Muscle of leg (tissue), 11 donors: ENCODE measurements around the gene EFTUD2. TPM values are rescaled to one million over a fixed set of nuclear protein-coding genes. Genes with fewer than 3 reads are reported as not detected.
A peak's percentile ranks its signal among the peaks of the same experiment; 100 is the strongest.

Experiments
- DNase-seq: peaks from one replicate; pipeline ENCODE4 v3.0.0; 2013
- H3K27ac ChIP-seq: one replicate; pipeline ENCODE4 v1.5.1; 2013; ENCODE audit warnings: mild to moderate bottlenecking, low read length, control low read depth
- H3K27me3 ChIP-seq: one replicate; pipeline ENCODE4 v1.6.1; 2013; ENCODE audit warnings: low read length; ENCODE audit not compliant: control insufficient read depth, insufficient read depth
- H3K36me3 ChIP-seq: one replicate; pipeline ENCODE4 v1.6.1; 2013; ENCODE audit warnings: low read length; ENCODE audit not compliant: control insufficient read depth, insufficient read depth
- H3K4me1 ChIP-seq: one replicate; pipeline ENCODE4 v1.6.1; 2013; ENCODE audit warnings: low read length; ENCODE audit not compliant: control insufficient read depth, insufficient read depth
- H3K4me3 ChIP-seq: one replicate; pipeline ENCODE4 v1.5.1; 2013; ENCODE audit warnings: low read length, control low read depth
- H3K9me3 ChIP-seq: replicated peaks from 2 replicates; pipeline ENCODE4 v1.6.1; 2013; ENCODE audit warnings: low read depth, low read length; ENCODE audit not compliant: control insufficient read depth
- WGBS: methylation state at CpG from one replicate; pipeline ENCODE4 v1.1.5; 2013; ENCODE audit warnings: missing lambda C conversion rate; ENCODE audit not compliant: insufficient coverage; 5-methylcytosine and 5-hydroxymethylcytosine counted together
- polyA plus RNA-seq, 8 donors: library from polyadenylated mRNA; unstranded; fragments of 120-200 nt; gene quantifications; one replicate each; pipeline versions ENCODE4 v1.2.1 to v1.2.3, GENCODE V29; 2013; ENCODE audit warnings: inconsistent platforms in 1 of 8, low replicate concordance in 1 of 8; ENCODE audit not compliant: insufficient read length in 8 of 8, insufficient read depth in 1 of 8
- total RNA-seq: library from RNA; stranded (reverse); fragments of 120-200 nt; gene quantifications from one replicate; pipeline ENCODE4 v1.2.4, GENCODE V29; 2013

The EFTUD2 gene
- total and polyA plus RNA-seq, 9 donors: 53.4 to 76.4 (median 66.9) TPM

DNA sequence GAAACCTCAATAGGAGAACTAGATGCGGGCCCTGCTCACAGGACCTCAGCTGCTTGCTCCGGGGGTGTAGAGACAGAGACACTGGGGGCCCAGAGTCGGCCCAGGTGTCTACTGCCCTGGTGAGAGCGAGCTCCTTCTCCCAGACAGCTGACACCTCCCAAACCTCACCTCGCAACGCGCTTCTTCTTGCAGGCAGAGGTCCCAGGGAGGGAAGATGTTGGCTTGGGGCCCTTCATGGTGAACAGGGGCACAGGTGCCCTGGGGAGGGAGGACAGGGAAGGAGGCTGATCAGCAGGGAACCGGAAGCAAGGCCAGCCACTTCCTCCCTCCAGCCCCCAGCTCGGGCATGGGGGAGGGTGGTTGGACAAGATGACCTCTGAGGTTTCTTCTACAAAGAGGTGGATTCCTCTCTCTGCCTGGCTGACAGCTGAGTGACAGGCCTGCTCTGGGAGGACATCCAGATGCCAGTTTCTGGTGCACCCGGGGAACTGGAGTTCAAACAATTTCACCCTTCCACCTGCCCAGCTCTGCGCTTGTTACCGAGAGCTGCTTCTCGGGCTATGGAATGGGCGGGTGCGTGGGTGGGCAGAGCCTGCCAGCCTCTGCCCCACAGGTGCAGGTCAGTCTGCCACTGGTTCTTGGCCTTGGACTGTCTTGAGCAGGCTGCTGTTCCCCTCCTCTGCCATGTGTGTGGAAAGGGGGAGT is 27.7 kb upstream of the EFTUD2 start:
- Histone ChIP-seq H3K27me3 (peaks cover 9% of the 10 kb centered on the region), H3K4me1 (no peaks in the 10 kb centered on the region), H3K9me3 (no peaks in the 10 kb centered on the region), H3K36me3 (peaks cover 43% of the 10 kb centered on the region), H3K27ac (no peak overlapping the region), H3K4me3 (no peak overlapping the region)
- DNase-seq: no peak
- 91% methylated on average over 8 of the region's 15 CpGs for WGBS

DNA sequence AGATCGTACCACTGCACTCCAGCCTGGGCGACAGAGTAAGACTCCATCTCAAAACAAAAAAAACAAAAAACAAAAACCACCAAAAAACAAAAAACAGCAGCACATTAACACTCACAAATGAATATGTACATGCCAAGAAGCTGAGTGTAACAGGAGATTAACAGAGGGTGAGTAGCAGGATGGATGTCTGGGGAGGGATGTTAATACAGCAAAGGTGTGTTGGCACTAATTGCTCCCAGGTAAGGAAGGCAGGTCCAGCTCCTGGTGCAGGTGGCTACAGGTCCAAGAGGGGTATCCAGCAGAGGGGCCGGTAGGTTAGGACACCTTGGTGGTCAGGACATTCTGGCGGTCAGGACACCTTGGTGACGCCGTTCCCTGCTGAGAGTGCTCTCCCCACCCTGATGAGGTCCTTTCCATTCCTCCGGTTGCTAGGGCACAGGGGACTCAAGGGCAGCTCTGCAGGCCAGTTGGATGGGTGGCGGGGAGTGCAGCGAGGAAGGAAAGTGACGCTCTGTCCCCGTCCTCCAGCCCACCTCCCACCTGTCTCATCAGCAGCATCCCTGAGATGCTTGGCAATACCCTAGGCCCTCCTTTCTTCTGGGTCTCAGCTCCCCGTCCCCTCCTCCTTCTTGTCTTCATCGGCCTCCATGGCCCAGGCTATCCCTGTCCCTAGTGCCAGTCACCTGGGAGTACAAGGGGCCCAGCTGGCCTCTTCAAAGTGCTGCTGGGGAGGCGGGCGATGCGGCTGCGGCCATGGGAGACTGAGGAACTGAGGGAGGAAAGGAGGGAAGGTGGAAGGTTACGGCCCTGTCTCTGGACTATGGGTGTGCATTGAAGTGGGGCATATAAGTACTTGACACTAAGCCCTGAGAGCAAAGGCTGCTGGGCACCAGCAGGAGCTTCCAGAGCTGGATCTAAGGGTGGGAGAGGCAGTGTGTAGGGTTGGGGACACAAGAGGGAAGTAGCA is 26.8 kb upstream of the EFTUD2 start:
- no peak for DNase-seq

DNA sequence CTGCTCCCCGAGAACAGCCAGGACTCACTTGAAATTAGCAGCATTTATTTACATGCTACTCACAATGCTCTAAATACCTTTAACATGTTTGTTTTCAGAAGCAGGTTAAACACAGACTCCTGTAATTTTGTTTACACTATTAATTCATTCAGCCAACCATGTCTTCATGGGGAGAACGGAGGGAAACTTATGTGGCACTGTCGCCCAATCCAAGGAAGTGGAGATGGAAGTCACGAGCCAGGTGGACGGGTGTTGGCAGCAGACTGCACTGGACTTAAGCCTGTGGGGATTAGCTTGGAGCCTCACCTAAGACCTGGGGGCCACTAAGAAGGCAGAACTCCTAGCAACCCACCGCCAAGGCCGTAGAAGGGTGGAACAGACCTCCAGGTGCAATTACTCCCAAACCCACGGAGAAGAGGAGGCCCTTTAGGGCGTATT is 24.9 kb upstream of the EFTUD2 start:
- no peaks in the 10 kb centered on the region for H3K9me3 ChIP-seq
- H3K4me3 ChIP-seq: no peak overlapping the region
- no peak for DNase-seq
- H3K36me3 ChIP-seq: peaks cover 25% of the 10 kb centered on the region
- H3K27me3 ChIP-seq: peaks cover 22% of the 10 kb centered on the region
- H3K4me1 ChIP-seq: peaks cover 18% of the 10 kb centered on the region
- no peak overlapping the region for H3K27ac ChIP-seq
- 71% methylated on average over 2 of the region's 9 CpGs for WGBS

More for the DNA sequence above, 26.8 kb upstream of the EFTUD2 start:
- Histone ChIP-seq H3K27ac (no peak overlapping the region), H3K27me3 (peaks cover 15% of the 10 kb centered on the region), H3K9me3 (no peaks in the 10 kb centered on the region), H3K36me3 (peaks cover 33% of the 10 kb centered on the region), H3K4me1 (peaks cover 5% of the 10 kb centered on the region), H3K4me3 (no peak overlapping the region)
- WGBS: 90% methylated on average over 16 of the region's 18 CpGs

DNA sequence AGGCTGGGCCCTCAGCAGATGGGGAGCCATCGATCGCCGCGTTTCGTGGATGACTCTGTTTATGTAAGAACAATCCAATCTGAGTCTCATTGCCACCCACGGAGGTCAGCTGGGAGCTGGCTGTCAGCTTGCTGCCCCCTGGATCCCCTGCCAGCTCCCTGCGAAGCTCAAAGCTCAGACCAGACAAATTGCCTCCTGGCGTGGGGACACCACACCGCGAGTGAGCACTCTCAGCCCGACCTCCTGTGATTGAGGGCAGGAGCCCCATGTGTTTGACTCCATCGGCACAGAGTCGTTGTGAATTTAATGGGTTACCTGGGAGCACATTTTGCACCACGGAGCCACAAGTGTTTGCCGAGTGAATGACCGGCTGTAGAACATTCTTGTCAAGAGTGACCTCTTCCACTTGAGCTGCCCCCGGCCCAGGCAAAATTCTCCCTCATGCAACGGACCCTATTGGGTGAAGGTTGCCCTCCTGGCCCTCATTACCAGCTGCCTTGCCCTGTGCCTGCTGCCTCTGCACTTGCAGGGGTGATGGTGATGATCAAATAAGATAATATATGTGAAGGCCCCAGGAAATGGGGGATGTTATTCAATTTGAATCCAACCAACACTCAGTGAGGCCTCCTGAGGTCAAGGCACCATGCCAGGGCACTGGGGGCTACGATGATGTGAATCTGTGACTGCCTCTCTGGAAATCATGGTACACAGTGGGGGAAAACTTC is 23.7 kb upstream of the EFTUD2 start:
- H3K4me1 ChIP-seq: peaks cover 18% of the 10 kb centered on the region
- no peaks in the 10 kb centered on the region for H3K9me3 ChIP-seq
- peaks cover 16% of the 10 kb centered on the region for H3K36me3 ChIP-seq
- H3K4me3 ChIP-seq: no peak overlapping the region
- peaks cover 22% of the 10 kb centered on the region for H3K27me3 ChIP-seq
- WGBS: 69% methylated on average over 7 of the region's 19 CpGs
- DNase-seq: no peak
- H3K27ac ChIP-seq: no peak overlapping the region

DNA sequence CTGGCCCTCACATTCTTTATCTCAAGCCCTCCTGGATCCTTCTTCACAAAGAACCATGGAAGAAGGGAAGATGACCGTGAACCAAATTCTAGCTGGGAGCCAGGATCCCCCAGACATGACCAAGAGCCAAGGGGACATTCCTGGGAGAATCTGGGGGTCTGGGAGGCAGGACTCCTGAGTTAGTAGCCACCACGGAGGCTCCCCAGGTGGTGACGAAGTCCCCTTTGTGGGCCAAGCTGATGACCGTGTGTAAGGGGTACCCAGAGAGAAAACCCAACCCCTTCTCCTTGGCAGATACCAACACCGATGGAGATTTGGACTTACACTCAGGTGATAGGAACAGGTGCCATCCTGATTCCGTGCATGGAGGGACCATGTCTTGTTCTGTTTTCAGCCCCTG is 22.9 kb upstream of the EFTUD2 start:
- DNase-seq: no peak
- Histone ChIP-seq H3K36me3 (peaks cover 8% of the 10 kb centered on the region), H3K9me3 (no peaks in the 10 kb centered on the region), H3K27me3 (peaks cover 22% of the 10 kb centered on the region), H3K27ac (no peak overlapping the region), H3K4me1 (peaks cover 24% of the 10 kb centered on the region), H3K4me3 (no peak overlapping the region)
- WGBS: 91% methylated on average over 5 of the region's 6 CpGs

DNA sequence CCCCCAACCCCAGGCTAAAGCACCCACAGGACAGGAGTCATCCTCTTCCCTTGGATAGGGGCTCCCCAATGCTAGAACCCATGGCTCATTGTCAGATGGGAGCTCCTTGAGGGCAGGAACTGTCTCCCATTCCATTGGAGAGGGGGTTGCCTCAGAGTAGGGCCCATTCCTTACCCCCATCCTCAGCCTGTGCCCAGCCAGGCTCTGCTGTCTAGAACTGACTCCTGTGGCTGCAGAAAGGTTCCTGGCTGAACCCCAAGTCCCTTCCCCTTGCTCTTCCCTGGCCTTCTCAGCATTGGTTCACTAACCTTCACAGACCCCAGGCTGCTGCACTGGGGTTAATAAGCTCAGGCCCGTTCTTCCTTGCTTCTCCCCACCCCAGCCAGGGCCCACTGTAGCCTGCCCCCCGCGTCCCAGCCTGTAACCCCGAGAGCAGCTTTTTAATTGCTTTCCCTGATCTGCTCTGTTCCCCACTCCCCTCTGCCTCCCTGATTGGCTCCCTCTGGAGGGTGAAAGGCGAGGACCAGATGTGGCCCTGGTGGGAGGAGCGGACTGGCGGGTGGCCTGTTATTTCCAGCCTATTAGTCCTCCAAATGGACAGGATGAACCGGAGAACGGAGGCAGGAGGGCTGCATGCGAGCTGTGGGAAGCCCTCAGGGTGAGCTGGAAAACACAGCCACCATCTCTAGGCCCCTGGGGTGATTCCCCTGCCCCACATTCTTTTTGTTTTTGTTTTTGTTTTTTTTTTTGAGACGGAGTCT is 22.1 kb upstream of the EFTUD2 start:
- H3K27ac ChIP-seq: no peak overlapping the region
- DNase-seq: peak; percentile 38
- H3K27me3 ChIP-seq: peaks cover 22% of the 10 kb centered on the region
- peaks cover 3% of the 10 kb centered on the region for H3K36me3 ChIP-seq
- peaks cover 32% of the 10 kb centered on the region for H3K4me1 ChIP-seq
- 17% methylated on average over 6 of the region's 11 CpGs for WGBS
- no peaks in the 10 kb centered on the region for H3K9me3 ChIP-seq
- H3K4me3 ChIP-seq: no peak overlapping the region

DNA sequence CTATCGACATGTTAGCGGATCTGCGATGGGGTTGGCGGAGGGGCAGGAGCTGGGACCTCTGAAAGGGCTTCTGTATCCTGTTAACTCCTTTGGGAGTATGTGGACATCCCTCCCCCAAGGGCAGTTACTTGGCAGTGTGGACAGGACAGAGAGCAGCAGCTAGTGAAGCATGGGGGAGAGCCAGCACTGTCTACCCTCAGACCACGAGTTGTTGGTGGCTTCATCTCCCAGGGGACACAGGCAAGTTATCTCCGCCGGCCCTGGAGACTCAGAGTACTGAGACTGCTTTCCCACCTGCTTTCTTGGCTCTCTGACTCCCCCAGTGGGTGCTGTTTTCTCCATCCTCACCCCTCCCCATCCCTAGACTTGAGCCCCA is 21.3 kb upstream of the EFTUD2 start:
- 33% methylated on average over 3 of the region's 7 CpGs for WGBS
- Histone ChIP-seq H3K4me3 (no peak overlapping the region), H3K27ac (no peak overlapping the region), H3K27me3 (peaks cover 22% of the 10 kb centered on the region), H3K36me3 (no peaks in the 10 kb centered on the region), H3K4me1 (peaks cover 40% of the 10 kb centered on the region), H3K9me3 (no peaks in the 10 kb centered on the region)
- no peak for DNase-seq

DNA sequence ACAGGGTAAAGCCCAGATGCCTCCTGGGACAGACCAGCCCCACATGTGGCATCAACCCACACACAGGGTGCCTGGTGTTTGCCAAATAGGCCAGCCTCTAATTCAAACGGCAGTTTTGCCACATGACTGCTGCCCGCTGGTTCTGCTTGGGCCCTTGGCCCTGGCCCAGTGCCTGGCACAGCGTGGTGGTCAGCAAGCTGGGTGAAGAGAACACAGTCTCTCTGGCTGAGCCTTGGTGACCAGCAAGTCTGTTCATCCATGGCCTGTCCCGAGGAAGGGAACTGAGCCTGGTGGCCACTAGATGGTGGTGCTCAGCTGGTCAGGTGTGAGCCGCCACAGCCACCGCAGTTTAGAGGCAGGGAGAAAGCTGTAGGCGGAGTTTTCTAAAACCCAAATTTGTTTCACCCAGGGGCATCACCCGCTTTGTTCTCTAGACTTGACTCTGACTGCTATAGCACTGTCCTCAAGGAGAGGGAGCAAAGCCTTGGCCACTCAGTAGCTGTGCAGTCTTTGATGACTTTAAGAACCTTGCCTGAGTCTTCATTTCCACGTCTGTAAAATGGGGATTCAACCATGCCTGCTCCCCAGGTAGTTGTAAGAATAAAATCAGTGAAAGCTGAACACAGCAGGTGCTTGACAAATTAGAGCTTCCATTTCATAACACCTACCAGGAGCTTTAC is 20.8 kb upstream of the EFTUD2 start:
- no peaks in the 10 kb centered on the region for H3K9me3 ChIP-seq
- WGBS: 12% methylated on average over 6 of the region's 9 CpGs
- H3K4me1 ChIP-seq: peaks cover 43% of the 10 kb centered on the region
- no peak overlapping the region for H3K27ac ChIP-seq
- H3K27me3 ChIP-seq: peaks cover 22% of the 10 kb centered on the region
- H3K4me3 ChIP-seq: no peak overlapping the region
- peak; percentile 89 for DNase-seq
- H3K36me3 ChIP-seq: no peaks in the 10 kb centered on the region

DNA sequence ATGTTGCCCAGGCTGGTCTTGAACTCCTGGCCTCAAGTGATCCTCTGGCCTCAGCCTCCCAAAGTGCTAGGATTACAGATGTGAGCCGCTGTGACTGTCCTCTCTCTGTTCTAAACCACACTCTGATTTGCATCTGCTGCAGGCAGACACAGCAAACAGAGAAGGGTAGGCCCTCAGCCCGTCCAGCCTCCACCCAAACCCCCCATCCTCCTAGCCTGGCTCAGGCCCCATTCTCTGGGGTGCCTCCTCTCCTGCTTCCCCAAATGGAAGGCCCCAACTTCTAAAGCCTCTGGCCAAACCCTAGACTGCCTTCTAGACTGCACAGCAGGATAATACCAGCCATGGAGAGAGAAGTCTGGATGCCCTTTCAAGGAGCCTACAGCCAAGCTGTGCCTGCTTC is 20.2 kb upstream of the EFTUD2 start:
- Histone ChIP-seq H3K4me3 (no peak overlapping the region), H3K27me3 (peaks cover 25% of the 10 kb centered on the region), H3K4me1 (peaks cover 47% of the 10 kb centered on the region), H3K27ac (no peak overlapping the region), H3K9me3 (no peaks in the 10 kb centered on the region), H3K36me3 (no peaks in the 10 kb centered on the region)
- DNase-seq: no peak
- WGBS: 43% methylated on average over 1 of the region's 2 CpGs
